ENCODE results near the gene NUBPL. TPM values are rescaled to one million over a fixed set of nuclear protein-coding genes. Genes with fewer than 3 reads are reported as not detected.

NUBPL gene
- total RNA-seq, 1 donor from 2014 or later = 9.8 TPM

DNA sequence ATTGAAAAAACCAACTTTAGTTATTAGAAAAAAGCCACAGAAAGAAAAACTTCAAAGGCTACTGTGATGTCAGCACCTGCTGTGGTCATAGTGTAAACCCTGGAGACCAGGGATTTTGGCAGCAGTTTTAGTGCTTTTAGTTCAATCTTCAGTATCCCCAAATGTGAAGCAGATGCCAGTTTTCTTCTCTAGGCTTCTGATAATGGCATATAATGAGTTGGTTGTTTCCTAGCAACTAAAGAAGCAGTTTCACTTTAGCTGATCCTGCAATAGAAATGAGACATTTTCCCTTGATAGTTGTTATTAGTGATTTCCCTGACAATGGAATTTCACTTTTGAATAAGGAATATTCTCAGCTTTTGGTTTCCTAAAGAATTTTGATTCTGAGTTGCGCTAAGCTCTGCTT lies 131.2 kb downstream of the NUBPL start:
- no peaks in the 10 kb centered on the region for H3K36me3 ChIP-seq (ENCODE audit: control insufficient read depth, insufficient read depth, low read length)
- no peaks in the 10 kb centered on the region for H3K27me3 ChIP-seq (ENCODE audit: control insufficient read depth, insufficient read depth, low read length)
- no peak for DNase-seq (ENCODE audit: low read depth)
- TF ChIP-seq, protein P1, sequence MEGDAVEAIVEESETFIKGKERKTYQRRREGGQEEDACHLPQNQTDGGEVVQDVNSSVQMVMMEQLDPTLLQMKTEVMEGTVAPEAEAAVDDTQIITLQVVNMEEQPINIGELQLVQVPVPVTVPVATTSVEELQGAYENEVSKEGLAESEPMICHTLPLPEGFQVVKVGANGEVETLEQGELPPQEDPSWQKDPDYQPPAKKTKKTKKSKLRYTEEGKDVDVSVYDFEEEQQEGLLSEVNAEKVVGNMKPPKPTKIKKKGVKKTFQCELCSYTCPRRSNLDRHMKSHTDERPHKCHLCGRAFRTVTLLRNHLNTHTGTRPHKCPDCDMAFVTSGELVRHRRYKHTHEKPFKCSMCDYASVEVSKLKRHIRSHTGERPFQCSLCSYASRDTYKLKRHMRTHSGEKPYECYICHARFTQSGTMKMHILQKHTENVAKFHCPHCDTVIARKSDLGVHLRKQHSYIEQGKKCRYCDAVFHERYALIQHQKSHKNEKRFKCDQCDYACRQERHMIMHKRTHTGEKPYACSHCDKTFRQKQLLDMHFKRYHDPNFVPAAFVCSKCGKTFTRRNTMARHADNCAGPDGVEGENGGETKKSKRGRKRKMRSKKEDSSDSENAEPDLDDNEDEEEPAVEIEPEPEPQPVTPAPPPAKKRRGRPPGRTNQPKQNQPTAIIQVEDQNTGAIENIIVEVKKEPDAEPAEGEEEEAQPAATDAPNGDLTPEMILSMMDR (IDR thresholded peaks at IDR 0.05; ENCODE audit: insufficient read depth, low read length, poor library complexity, severe bottlenecking) = no peak
- no peak overlapping the region for H3K4me3 ChIP-seq (ENCODE audit: low read depth, low read length)

DNA sequence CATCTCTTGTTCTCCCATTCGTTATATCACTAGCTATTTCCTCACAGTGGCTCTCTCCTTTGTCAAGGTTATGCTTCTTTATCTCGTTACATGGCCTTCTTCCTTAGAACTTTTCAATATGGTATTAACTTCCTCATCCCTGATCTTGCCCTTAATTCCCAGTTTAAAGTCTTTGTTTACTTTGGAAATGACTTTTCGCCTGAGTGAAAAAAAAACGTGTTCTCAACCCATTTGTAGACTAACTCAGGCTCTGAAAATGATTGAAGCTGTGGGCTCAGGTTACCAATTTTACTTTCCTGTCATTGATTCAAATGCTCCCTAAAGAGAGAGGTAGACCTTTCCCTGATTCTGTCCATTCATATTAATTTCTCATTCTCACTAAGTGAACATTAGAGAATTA lies 135.2 kb downstream of the NUBPL start:
- no peak overlapping the region for H3K4me3 ChIP-seq (ENCODE audit: low read depth, low read length)
- H3K27me3 ChIP-seq (ENCODE audit: control insufficient read depth, insufficient read depth, low read length) = no peaks in the 10 kb centered on the region
- TF ChIP-seq, protein P1 (IDR thresholded peaks at IDR 0.05; ENCODE audit: insufficient read depth, low read length, poor library complexity, severe bottlenecking) = no peak

DNA sequence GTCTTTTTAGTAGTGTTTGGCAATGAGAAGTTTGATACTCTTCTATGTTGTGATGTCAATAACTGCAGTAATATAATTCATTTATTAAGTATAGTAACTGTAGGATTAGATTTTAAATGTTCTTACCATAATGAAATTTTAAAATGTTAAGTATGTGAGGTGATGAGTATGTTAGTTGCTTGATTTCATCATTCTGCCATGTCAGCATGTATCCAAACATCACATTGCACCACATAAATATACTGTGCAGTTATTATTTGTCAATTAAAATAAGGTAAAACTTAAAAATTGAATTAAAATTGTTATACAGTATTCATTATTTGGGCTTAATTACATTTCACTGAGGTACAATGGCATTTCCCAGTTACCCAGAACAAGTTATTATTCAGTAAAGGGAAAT lies 138.6 kb downstream of the NUBPL start:
- Histone ChIP-seq H3K4me3 (ENCODE audit: low read depth, low read length) (no peak overlapping the region), H3K36me3 (ENCODE audit: control insufficient read depth, insufficient read depth, low read length) (no peaks in the 10 kb centered on the region), H3K27me3 (ENCODE audit: control insufficient read depth, insufficient read depth, low read length) (no peaks in the 10 kb centered on the region)
- DNase-seq (ENCODE audit: low read depth) = no peak
- TF ChIP-seq, protein P1 (IDR thresholded peaks at IDR 0.05; ENCODE audit: insufficient read depth, low read length, poor library complexity, severe bottlenecking) = no peak

More for the DNA sequence above, 135.2 kb downstream of the NUBPL start:
- DNase-seq (ENCODE audit: low read depth) = no peak
- H3K36me3 ChIP-seq (ENCODE audit: control insufficient read depth, insufficient read depth, low read length) = no peaks in the 10 kb centered on the region

DNA sequence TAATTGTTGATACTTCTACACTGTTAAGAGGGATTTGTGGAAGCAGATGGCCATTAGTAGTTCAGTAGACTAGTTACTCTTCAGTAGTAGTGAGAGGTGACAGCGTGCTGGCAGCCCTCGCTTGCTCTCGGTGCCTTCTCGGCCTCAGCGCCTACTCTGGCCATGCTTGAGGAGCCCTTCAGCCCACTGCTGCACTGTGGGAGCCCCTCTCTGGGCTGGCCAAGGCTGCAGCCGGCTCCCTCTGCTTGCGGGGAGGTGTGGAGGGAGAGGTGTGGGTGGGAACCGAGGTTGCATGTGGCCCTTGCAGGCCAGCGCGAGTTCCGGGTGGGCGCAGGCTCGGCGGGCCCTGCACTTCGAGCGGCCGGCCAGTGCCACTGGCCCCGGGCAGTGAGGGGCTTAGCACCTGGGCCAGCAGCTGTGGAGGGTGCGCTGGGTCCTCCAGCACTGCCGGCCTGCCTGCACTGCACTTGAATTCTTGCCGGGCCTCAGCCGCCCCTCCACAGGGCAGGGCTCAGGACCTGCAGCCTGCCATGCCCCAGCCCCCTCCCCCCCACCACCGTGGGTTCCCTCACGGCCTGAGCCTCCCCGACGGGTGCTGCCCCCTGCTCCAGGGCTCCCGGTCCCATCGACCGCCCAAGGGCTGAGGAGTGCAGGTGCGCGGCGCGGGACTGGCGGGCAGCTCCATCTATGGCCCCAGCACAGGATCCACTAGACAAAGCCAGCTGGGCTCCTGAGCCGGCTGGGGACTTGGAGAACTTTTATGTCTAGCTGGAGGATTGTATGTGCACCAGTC lies 139.3 kb downstream of the NUBPL start:
- Histone ChIP-seq H3K4me3 (ENCODE audit: low read depth, low read length) (no peak overlapping the region), H3K27me3 (ENCODE audit: control insufficient read depth, insufficient read depth, low read length) (no peaks in the 10 kb centered on the region), H3K36me3 (ENCODE audit: control insufficient read depth, insufficient read depth, low read length) (no peaks in the 10 kb centered on the region)
- TF ChIP-seq, protein P1 (IDR thresholded peaks at IDR 0.05; ENCODE audit: insufficient read depth, low read length, poor library complexity, severe bottlenecking) = no peak
- no peak for DNase-seq (ENCODE audit: low read depth)

DNA sequence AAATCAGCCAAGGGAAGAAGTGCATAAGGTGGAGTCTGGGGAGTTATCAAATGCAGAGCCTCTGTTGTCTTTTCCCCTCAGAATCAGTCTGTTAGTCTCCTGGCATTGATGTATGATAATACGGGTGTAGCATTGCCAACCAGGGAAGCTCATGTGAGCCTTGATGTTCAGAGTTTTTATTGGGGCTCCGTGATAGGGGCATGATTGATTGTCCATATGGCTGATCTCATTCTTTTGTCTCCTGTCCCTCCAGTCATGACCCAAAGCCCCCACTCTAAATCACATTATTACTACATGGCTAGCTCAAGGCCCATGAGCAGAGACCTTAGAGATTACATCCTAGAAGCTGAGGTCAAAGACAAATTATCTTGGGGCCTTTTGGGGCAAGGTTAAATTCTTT lies 140.9 kb downstream of the NUBPL start:
- Histone ChIP-seq H3K27me3 (ENCODE audit: control insufficient read depth, insufficient read depth, low read length) (no peaks in the 10 kb centered on the region), H3K36me3 (ENCODE audit: control insufficient read depth, insufficient read depth, low read length) (no peaks in the 10 kb centered on the region), H3K4me3 (ENCODE audit: low read depth, low read length) (no peak overlapping the region)
- no peak for DNase-seq (ENCODE audit: low read depth)
- TF ChIP-seq, protein P1 (IDR thresholded peaks at IDR 0.05; ENCODE audit: insufficient read depth, low read length, poor library complexity, severe bottlenecking) = no peak

DNA sequence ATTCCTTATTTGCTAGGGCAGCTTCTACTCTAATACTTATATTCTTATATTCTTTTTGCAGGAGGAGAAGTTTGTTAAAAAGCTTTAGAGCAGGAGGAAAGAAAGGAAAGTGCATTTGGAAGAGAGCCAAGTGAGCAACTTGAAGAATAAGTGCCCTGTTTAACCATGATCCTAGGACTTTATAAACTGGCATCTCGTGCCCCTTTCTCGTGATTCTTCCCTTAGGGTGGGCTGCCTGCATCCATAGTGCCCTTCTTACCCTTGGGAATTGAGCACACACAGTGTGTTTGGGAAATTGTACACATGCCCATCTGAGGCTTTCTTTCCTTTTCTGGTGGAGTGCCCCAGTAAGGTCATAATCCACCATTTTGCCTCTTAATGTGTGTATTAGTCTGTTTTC lies 141.9 kb downstream of the NUBPL start:
- Histone ChIP-seq H3K4me3 (ENCODE audit: low read depth, low read length) (no peak overlapping the region), H3K36me3 (ENCODE audit: control insufficient read depth, insufficient read depth, low read length) (no peaks in the 10 kb centered on the region), H3K27me3 (ENCODE audit: control insufficient read depth, insufficient read depth, low read length) (no peaks in the 10 kb centered on the region)
- DNase-seq (ENCODE audit: low read depth) = no peak
- TF ChIP-seq, protein P1 (IDR thresholded peaks at IDR 0.05; ENCODE audit: insufficient read depth, low read length, poor library complexity, severe bottlenecking) = no peak

Measured in kidney epithelial cell (primary cell).